IMR-90 (cell line): ENCODE data around the gene LRRC18. TPM values are rescaled to one million over a fixed set of nuclear protein-coding genes. Genes with fewer than 3 reads are reported as not detected.

ENCODE experiments used
- ATAC-seq: fragments of 200-7000 bp; cut with Tn5 transposase; 2 replicates; pipeline ENCODE4 v1.9.1; 2020; ENCODE audit warnings: low read depth, mild to moderate bottlenecking, moderate library complexity
- BruUV-seq: library from RNA; stranded (reverse); fragments of 400-500 nt; replicated peaks from 2 replicates; lab custom pipeline; 2021; lab: Mats Ljungman, UMichigan
- CTCF ChIA-PET: fragments of 300-600 bp; formaldehyde crosslinking; extraction: SDS; loops from one replicate; lab custom pipeline; 2021; ENCODE audit warnings: antibody characterized with exemption; lab: Yijun Ruan, JAX
- POLR2A ChIA-PET: fragments of 300-600 bp; sonication (Branson Sonifier 250); formaldehyde crosslinking; loops from one replicate; lab custom pipeline; 2022; ENCODE audit warnings: antibody characterized with exemption; ENCODE audit not compliant: unreplicated experiment; lab: Charles Lee
- DNase-seq: peaks from one replicate; pipeline ENCODE4 v3.0.0; 2013
- H2AFZ ChIP-seq: replicated peaks from 2 replicates; pipeline ENCODE3; 2013; ENCODE audit warnings: low read length, mild to moderate bottlenecking; ENCODE audit not compliant: poor library complexity
- H2AK5ac ChIP-seq: 2 replicates; pipeline ENCODE4 v1.6.1; 2013; ENCODE audit warnings: low read depth, low read length, inconsistent platforms
- H2AK9ac ChIP-seq: replicated peaks from 2 replicates; pipeline ENCODE3; 2013; ENCODE audit warnings: mild to moderate bottlenecking, low read depth, low read length, moderate library complexity; ENCODE audit not compliant: poor library complexity
- H2BK120ac ChIP-seq: 2 replicates; pipeline ENCODE4 v1.6.1; 2013; ENCODE audit warnings: low read depth, low read length, inconsistent platforms
- H2BK15ac ChIP-seq: 3 replicates; pipeline ENCODE4 v1.6.1; 2013; ENCODE audit warnings: low read depth, low read length, inconsistent platforms
- H2BK20ac ChIP-seq: 2 replicates; pipeline ENCODE4 v1.6.1; 2013; ENCODE audit warnings: low read depth, mild to moderate bottlenecking, inconsistent platforms, low read length, moderate library complexity
- H2BK5ac ChIP-seq: 2 replicates; pipeline ENCODE4 v1.6.1; 2013; ENCODE audit warnings: mild to moderate bottlenecking, low read depth, low read length, inconsistent platforms; ENCODE audit not compliant: poor library complexity, severe bottlenecking
- H3K14ac ChIP-seq: replicated peaks from 2 replicates; pipeline ENCODE4 v1.6.1; 2013; ENCODE audit warnings: low read depth, low read length, inconsistent platforms
- H3K18ac ChIP-seq: 2 replicates; pipeline ENCODE4 v1.6.1; 2013; ENCODE audit warnings: low read depth, low read length, control low read depth
- H3K23ac ChIP-seq: 2 replicates; pipeline ENCODE4 v1.6.1; 2013; ENCODE audit warnings: low read depth, low read length, inconsistent platforms
- H3K27ac ChIP-seq: 2 replicates; pipeline ENCODE4 v1.5.1; 2013; ENCODE audit warnings: mild to moderate bottlenecking, control low read depth, low read length; ENCODE audit not compliant: insufficient read depth
- H3K27me3 ChIP-seq: 2 replicates; pipeline ENCODE4 v1.6.1; 2013; ENCODE audit warnings: low read length; ENCODE audit not compliant: control insufficient read depth, insufficient read depth
- H3K36me3 ChIP-seq: 2 replicates; pipeline ENCODE4 v1.6.1; 2013; ENCODE audit warnings: low read length, mixed read lengths; ENCODE audit not compliant: control insufficient read depth, insufficient read depth
- H3K4ac ChIP-seq: 2 replicates; pipeline ENCODE4 v1.6.1; 2013; ENCODE audit warnings: low read depth, low read length, inconsistent platforms
- H3K4me1 ChIP-seq: 2 replicates; pipeline ENCODE4 v1.6.1; 2013; ENCODE audit warnings: low read length, mixed read lengths; ENCODE audit not compliant: control insufficient read depth, insufficient read depth
- H3K4me2 ChIP-seq: 2 replicates; pipeline ENCODE4 v1.6.1; 2013; ENCODE audit warnings: low read depth, mild to moderate bottlenecking, control low read depth, low read length, moderate library complexity
- H3K4me3 ChIP-seq: 2 replicates; pipeline ENCODE4 v1.5.1; 2013; ENCODE audit warnings: low read depth, mild to moderate bottlenecking, control low read depth, low read length, moderate library complexity; ENCODE audit not compliant: insufficient read depth
- H3K56ac ChIP-seq: 2 replicates; pipeline ENCODE4 v1.6.1; 2013; ENCODE audit warnings: low read length, inconsistent platforms; ENCODE audit not compliant: insufficient read depth; ENCODE audit errors: extremely low read depth
- H3K79me1 ChIP-seq, 2 experiments: 2 replicates each; pipeline ENCODE4 v1.6.1; 2013; ENCODE audit warnings: low read length in 2 of 2, inconsistent platforms in 1 of 2, low read depth in 1 of 2
- H3K9ac ChIP-seq: 2 replicates; pipeline ENCODE4 v1.6.1; 2013; ENCODE audit warnings: low read depth, low read length, control low read depth
- H3K9me1 ChIP-seq: 2 replicates; pipeline ENCODE4 v1.6.1; 2013; ENCODE audit warnings: low read length, inconsistent platforms; ENCODE audit not compliant: insufficient read depth
- H3K9me3 ChIP-seq: 2 replicates; pipeline ENCODE4 v1.6.1; 2013; ENCODE audit warnings: low read length; ENCODE audit not compliant: control insufficient read depth, insufficient read depth
- H4K20me1 ChIP-seq: 2 replicates; pipeline ENCODE4 v1.6.1; 2013; ENCODE audit warnings: low read length, inconsistent platforms; ENCODE audit not compliant: insufficient read depth
- H4K5ac ChIP-seq: 2 replicates; pipeline ENCODE4 v1.6.1; 2013; ENCODE audit warnings: mild to moderate bottlenecking, low read depth, low read length, control low read depth
- H4K8ac ChIP-seq, 2 experiments: 2 replicates each; pipeline ENCODE4 v1.6.1; 2013; ENCODE audit warnings: low read depth in 2 of 2, low read length in 2 of 2, control low read depth in 1 of 2, inconsistent platforms in 1 of 2
- H4K91ac ChIP-seq: 2 replicates; pipeline ENCODE4 v1.6.1; 2013; ENCODE audit warnings: low read depth, low read length, inconsistent platforms; ENCODE audit not compliant: insufficient read depth
- CEBPB ChIP-seq: IDR thresholded peaks from 2 replicates; pipeline ENCODE4 v1.6.1; 2012; ENCODE audit warnings: low read depth, low read length, improper control_type of control experiment
- POLR2A ChIP-seq: IDR thresholded peaks from 2 replicates; pipeline ENCODE4 v1.6.1; 2012; ENCODE audit warnings: mild to moderate bottlenecking, low read depth, low read length
- RCOR1 ChIP-seq: IDR thresholded peaks from 2 replicates; pipeline ENCODE4 v1.6.1; 2012; ENCODE audit warnings: mild to moderate bottlenecking, low read length, improper control_type of control experiment; ENCODE audit not compliant: insufficient replicate concordance
- SMC3 ChIP-seq: fragments of 150-350 bp; IDR thresholded peaks from 2 replicates; pipeline ENCODE4 v1.6.1; 2016; ENCODE audit warnings: low read depth, mild to moderate bottlenecking, antibody characterized with exemption, low read length, moderate library complexity
- WGBS, 2 experiments: methylation state at CpG; one replicate each; pipeline versions ENCODE4 v1.1.5 to v1.1.7; 2013; ENCODE audit warnings: missing lambda C conversion rate in 2 of 2; ENCODE audit not compliant: insufficient read length in 1 of 2; ENCODE audit errors: extremely low coverage in 2 of 2; 5-methylcytosine and 5-hydroxymethylcytosine counted together
- dilution Hi-C: fragments of 300-500 bp; cut with HindIII; formaldehyde crosslinking; loops from one replicate; pipeline ENCODE4 v1.14.3; 2018; ENCODE audit warnings: low sequenced_read_pairs; ENCODE audit not compliant: unreplicated experiment
- in situ Hi-C: fragments of 300-500 bp; cut with MboI; formaldehyde crosslinking; loops from 3 replicates; pipeline ENCODE4 v1.14.3; 2019; ENCODE audit warnings: low sequenced_read_pairs, inconsistent platforms, mixed read lengths
- intact Hi-C: fragments of 100-400 bp; cut with micrococcal nuclease; formaldehyde crosslinking; loops from 2 replicates; pipeline ENCODE4 v1.10.0; 2022
- polyA plus RNA-seq, 3 experiments: library from polyadenylated mRNA; depleted of rRNA; stranded (reverse); fragments of >200 nt; gene quantifications; 2 replicates each; pipeline ENCODE4 v1.2.3, GENCODE V29; 2012; ENCODE audit warnings: low replicate concordance in 1 of 3
- total RNA-seq: library from RNA; depleted of rRNA; stranded (reverse); fragments of >200 nt; gene quantifications from 2 replicates; pipeline ENCODE4 v1.2.3, GENCODE V29; 2012
- TF ChIP-seq, protein P1 (sequence below): fragments of 150-350 bp; IDR thresholded peaks from 2 replicates; pipeline ENCODE4 v1.6.1; 2016; ENCODE audit warnings: low read depth, mild to moderate bottlenecking, low read length, moderate library complexity, borderline replicate concordance
- TF ChIP-seq, protein P2 (sequence below): conservative IDR thresholded peaks from 2 replicates; pipeline ENCODE4 v1.5.1; 2012; ENCODE audit warnings: mild to moderate bottlenecking, low read depth, low read length, improper control_type of control experiment

LRRC18 gene
- total and polyA plus RNA-seq, 2 of the 4 experiments (the other 2 are of a cell fraction) = not detected

DNA sequence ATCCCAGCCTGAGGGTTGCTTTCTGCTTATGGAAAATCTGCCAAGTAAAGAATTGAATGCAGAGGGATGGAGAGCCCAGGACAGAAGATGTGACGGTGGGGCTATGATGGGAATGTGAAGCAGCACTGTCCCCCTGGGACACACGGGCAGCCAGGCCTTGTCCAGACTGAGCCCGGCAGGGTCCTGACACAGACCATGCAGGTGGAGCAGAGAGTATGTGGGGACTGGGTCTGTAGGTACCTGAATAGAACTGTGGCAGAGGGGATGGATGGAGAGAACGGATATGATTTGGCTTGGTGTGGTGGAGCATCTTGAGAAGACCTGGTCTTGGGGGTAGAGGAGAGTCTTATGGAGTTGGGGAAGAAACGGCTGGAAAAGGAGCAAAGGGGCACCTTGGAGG is 732 bp upstream of the LRRC18 start:
- no peak for DNase-seq
- in situ Hi-C loops = no loop called here
- 75% methylated on average over 2 of the region's 5 CpGs; no CpG with 5 or more reads in 1 of the 2 experiments for WGBS, 2 experiments
- intact Hi-C loops = no loop called here
- no peaks in the 10 kb centered on the region for H3K9me1 ChIP-seq
- H2AK9ac ChIP-seq = no peak overlapping the region
- no peak overlapping the region for H3K23ac ChIP-seq
- POLR2A ChIA-PET = no interaction called here
- no peak overlapping the region for H2BK20ac ChIP-seq
- H4K5ac ChIP-seq = no peak overlapping the region
- no peak overlapping the region for H2BK120ac ChIP-seq
- H2BK5ac ChIP-seq = no peak overlapping the region
- no peak overlapping the region for H3K27ac ChIP-seq
- H3K14ac ChIP-seq = no peak overlapping the region
- no peak overlapping the region for H3K4ac ChIP-seq
- peaks cover 19% of the 10 kb centered on the region for H3K27me3 ChIP-seq
- CTCF ChIA-PET = interaction anchor here (1.2 kb wide), 1 partner anchor 9 kb away, joined by 3 read pairs; no protein-coding TSS in a partner anchor
- H3K9ac ChIP-seq = no peak overlapping the region
- no peak overlapping the region for H4K91ac ChIP-seq
- H3K56ac ChIP-seq = no peak overlapping the region
- no peak overlapping the region for H3K4me3 ChIP-seq
- BruUV-seq = no TSS peak
- H4K8ac ChIP-seq = no peak overlapping the region
- no peak overlapping the region for H3K4me2 ChIP-seq
- TF ChIP-seq RCOR1 = no peak
- TF ChIP-seq, protein P1, sequence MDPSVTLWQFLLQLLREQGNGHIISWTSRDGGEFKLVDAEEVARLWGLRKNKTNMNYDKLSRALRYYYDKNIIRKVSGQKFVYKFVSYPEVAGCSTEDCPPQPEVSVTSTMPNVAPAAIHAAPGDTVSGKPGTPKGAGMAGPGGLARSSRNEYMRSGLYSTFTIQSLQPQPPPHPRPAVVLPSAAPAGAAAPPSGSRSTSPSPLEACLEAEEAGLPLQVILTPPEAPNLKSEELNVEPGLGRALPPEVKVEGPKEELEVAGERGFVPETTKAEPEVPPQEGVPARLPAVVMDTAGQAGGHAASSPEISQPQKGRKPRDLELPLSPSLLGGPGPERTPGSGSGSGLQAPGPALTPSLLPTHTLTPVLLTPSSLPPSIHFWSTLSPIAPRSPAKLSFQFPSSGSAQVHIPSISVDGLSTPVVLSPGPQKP = no peak
- TF ChIP-seq SMC3 = no peak
- no peak for TF ChIP-seq CEBPB
- TF ChIP-seq, protein P2, sequence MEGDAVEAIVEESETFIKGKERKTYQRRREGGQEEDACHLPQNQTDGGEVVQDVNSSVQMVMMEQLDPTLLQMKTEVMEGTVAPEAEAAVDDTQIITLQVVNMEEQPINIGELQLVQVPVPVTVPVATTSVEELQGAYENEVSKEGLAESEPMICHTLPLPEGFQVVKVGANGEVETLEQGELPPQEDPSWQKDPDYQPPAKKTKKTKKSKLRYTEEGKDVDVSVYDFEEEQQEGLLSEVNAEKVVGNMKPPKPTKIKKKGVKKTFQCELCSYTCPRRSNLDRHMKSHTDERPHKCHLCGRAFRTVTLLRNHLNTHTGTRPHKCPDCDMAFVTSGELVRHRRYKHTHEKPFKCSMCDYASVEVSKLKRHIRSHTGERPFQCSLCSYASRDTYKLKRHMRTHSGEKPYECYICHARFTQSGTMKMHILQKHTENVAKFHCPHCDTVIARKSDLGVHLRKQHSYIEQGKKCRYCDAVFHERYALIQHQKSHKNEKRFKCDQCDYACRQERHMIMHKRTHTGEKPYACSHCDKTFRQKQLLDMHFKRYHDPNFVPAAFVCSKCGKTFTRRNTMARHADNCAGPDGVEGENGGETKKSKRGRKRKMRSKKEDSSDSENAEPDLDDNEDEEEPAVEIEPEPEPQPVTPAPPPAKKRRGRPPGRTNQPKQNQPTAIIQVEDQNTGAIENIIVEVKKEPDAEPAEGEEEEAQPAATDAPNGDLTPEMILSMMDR = no peak
- TF ChIP-seq POLR2A = no peak
- no peak overlapping the region for H2BK15ac ChIP-seq
- no peaks in the 10 kb centered on the region for H4K20me1 ChIP-seq
- no peaks in the 10 kb centered on the region for H3K9me3 ChIP-seq
- no peaks in the 10 kb centered on the region for H3K36me3 ChIP-seq
- H2AFZ ChIP-seq = no peak overlapping the region
- no peak for ATAC-seq
- no peaks in the 10 kb centered on the region for H3K4me1 ChIP-seq
- no peaks in the 10 kb centered on the region for H3K79me1 ChIP-seq
- dilution Hi-C loops = no loop called here
- H3K18ac ChIP-seq = no peak overlapping the region
- H2AK5ac ChIP-seq = no peak overlapping the region
